ENCODE data around the gene IFT43. TPM values are rescaled to one million over a fixed set of nuclear protein-coding genes. Genes with fewer than 3 reads are reported as not detected.

Gene IFT43
- total and polyA plus RNA-seq, 7 donors, result 10.4 to 23.6 (median 15.6) TPM

GRCh38 chr14:76063327-76063726 lies 77.8 kb downstream of the IFT43 start:
- no peak for DNase-seq
- no peak for ATAC-seq
- H3K36me3 ChIP-seq (ENCODE audit: insufficient read depth in 1 of 2, low read depth in 1 of 2), result peaks cover 2 to 36% of the 10 kb centered on the region in 2 donors
- intact Hi-C loops (cut with DNase I), result no loop called here
- no peaks in the 10 kb centered on the region for H3K4me1 ChIP-seq
- no peak overlapping the region for H3K27ac ChIP-seq
- H3K9me3 ChIP-seq, result no peaks in the 10 kb centered on the region
- no peak for TF ChIP-seq CTCF (IDR thresholded peaks at IDR 0.05)
- no peaks in the 10 kb centered on the region for H3K27me3 ChIP-seq (ENCODE audit: insufficient read depth in 3 of 3, low read length in 2 of 3)
- H3K4me3 ChIP-seq, result no peak overlapping the region
- WGBS, 3 donors, result 79 to 87% (median 81%) methylated on average over 3 of the region's 3 CpGs

GRCh38 chr14:76065519-76065918 lies 80.0 kb downstream of the IFT43 start:
- no peak for TF ChIP-seq CTCF (IDR thresholded peaks at IDR 0.05)
- Histone ChIP-seq H3K27me3 (ENCODE audit: insufficient read depth in 3 of 3, low read length in 2 of 3) (no peaks in the 10 kb centered on the region), H3K4me3 (no peak overlapping the region), H3K36me3 (ENCODE audit: insufficient read depth in 1 of 2, low read depth in 1 of 2) (peaks cover 2 to 18% of the 10 kb centered on the region in 2 donors), H3K9me3 (no peaks in the 10 kb centered on the region), H3K27ac (no peak overlapping the region), H3K4me1 (no peaks in the 10 kb centered on the region)
- 97 to 99% (median 97%) methylated on average over 3 of the region's 3 CpGs for WGBS, 3 donors
- DNase-seq (no peak), ATAC-seq (no peak)
- intact Hi-C loops (cut with DNase I), result no loop called here

GRCh38 chr14:76067536-76067935 lies 82.0 kb downstream of the IFT43 start:
- Histone ChIP-seq H3K27me3 (ENCODE audit: insufficient read depth in 3 of 3, low read length in 2 of 3) (no peaks in the 10 kb centered on the region), H3K9me3 (no peaks in the 10 kb centered on the region), H3K4me3 (no peak overlapping the region), H3K36me3 (ENCODE audit: insufficient read depth in 1 of 2, low read depth in 1 of 2) (peaks cover 2 to 23% of the 10 kb centered on the region in 2 donors), H3K27ac (no peak overlapping the region), H3K4me1 (no peaks in the 10 kb centered on the region)
- DNase-seq (no peak), ATAC-seq (no peak)
- WGBS, 3 donors, result 87 to 98% (median 92%) methylated on average over 5 of the region's 5 CpGs
- intact Hi-C loops (cut with DNase I), result no loop called here
- no peak for TF ChIP-seq CTCF (IDR thresholded peaks at IDR 0.05)

- peaks cover 0 to 11% of the 10 kb centered on the region in 2 donors for H3K36me3 ChIP-seq (ENCODE audit: insufficient read depth in 1 of 2, low read depth in 1 of 2)
- no peaks in the 10 kb centered on the region for H3K27me3 ChIP-seq (ENCODE audit: insufficient read depth in 3 of 3, low read length in 2 of 3)
- 86 to 89% (median 88%) methylated on average over 12 of the region's 12 CpGs for WGBS, 3 donors
- no peaks in the 10 kb centered on the region for H3K9me3 ChIP-seq
- no peak for DNase-seq
- no peak overlapping the region for H3K4me3 ChIP-seq
- no peaks in the 10 kb centered on the region for H3K4me1 ChIP-seq
- no peak for TF ChIP-seq CTCF (IDR thresholded peaks at IDR 0.05)
- H3K27ac ChIP-seq, result no peak overlapping the region
- ATAC-seq, result no peak
- intact Hi-C loops (cut with DNase I), result no loop called here
Measured at GRCh38 chr14:76073717-76074116, 88.2 kb downstream of the IFT43 start.

GRCh38 chr14:76077340-76077739 lies 91.8 kb downstream of the IFT43 start:
- 75 to 91% (median 80%) methylated on average over 2 of the region's 2 CpGs for WGBS, 3 donors
- Histone ChIP-seq H3K36me3 (ENCODE audit: insufficient read depth in 1 of 2, low read depth in 1 of 2) (peaks cover 0 to 6% of the 10 kb centered on the region in 2 donors), H3K27ac (no peak overlapping the region), H3K27me3 (ENCODE audit: insufficient read depth in 3 of 3, low read length in 2 of 3) (no peaks in the 10 kb centered on the region), H3K9me3 (no peaks in the 10 kb centered on the region), H3K4me3 (no peak overlapping the region), H3K4me1 (peaks cover 14% of the 10 kb centered on the region)
- intact Hi-C loops (cut with DNase I), result no loop called here
- no peak for ATAC-seq
- no peak for DNase-seq
- TF ChIP-seq CTCF (IDR thresholded peaks at IDR 0.05), result no peak
